ENCODE results near the gene OR1A2. TPM values are rescaled to one million over a fixed set of nuclear protein-coding genes. Genes with fewer than 3 reads are reported as not detected.
"Not testable (repeated sequence)": the region's sequence is repeated elsewhere in the genome, so short reads cannot be mapped to it uniquely, and the experiment has no call there.

The OR1A2 gene, protein sequence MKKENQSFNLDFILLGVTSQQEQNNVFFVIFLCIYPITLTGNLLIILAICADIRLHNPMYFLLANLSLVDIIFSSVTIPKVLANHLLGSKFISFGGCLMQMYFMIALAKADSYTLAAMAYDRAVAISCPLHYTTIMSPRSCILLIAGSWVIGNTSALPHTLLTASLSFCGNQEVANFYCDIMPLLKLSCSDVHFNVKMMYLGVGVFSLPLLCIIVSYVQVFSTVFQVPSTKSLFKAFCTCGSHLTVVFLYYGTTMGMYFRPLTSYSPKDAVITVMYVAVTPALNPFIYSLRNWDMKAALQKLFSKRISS
- total RNA-seq = not detected in 2 replicates

DNA sequence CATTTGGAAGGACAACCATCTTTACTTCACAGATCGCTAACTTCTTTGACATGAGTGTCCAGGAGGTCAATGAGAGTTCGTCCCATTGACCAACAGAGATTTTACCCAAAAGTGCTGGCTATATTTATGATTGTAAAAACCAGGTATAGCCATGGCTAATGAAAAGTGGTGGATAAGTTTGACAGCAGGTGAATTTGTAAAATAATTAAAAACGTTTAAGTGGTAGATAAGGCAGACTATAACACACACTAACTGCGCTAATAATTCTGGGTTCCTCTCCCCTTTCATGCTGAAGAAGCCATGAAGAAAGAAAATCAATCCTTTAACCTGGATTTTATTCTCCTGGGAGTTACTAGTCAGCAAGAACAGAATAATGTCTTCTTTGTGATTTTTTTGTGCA is at the start of gene OR1A2:
Gene OR1A2, plus strand, starts transcription at position 301 of the 400 bp plus-strand sequence. Its CDS starts 0 bp downstream, at position 301.
- DNase-seq (ENCODE audit: low read depth, low spot score) = no peak

DNA sequence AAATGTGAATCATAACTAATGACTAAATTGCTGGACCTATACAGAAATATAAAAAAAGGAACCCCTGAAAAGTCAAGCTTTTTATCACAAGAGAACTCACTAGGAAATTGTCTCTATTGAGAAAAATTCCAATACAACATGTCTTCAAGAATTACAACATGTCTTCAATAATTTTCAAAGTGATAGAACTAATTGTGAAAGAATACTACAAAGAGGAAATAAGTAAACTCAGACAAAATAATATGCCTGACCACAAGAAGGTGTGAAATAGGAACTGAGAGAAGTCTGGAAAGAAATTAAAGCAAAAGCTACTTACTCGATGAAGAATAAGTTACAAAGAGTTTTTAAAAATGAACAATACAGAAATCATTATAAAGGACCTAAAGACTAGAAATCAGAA is 40.1 kb upstream of the OR1A2 start:
- no peak for DNase-seq (ENCODE audit: low read depth, low spot score)

DNA sequence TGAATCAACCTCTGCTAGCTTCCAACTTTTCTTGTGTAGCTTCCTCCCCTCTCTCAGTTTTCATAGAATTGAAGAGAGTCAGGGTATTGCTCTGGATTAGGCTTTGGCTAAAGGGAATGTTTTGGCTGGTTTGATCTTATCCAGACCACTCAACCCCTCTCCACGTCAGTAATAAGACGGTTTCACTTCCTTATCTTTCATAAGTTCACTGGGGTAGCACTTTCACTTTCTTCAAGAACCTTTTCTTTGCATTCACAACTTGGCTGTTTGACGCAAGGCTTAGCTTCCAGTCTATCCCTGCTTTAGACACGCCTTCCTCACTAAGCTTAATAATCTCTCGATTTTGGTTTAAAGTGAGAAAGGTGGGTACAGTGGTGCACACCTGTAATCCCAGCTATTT is 29.7 kb upstream of the OR1A2 start:
- no peak for DNase-seq (ENCODE audit: low read depth, low spot score)

DNA sequence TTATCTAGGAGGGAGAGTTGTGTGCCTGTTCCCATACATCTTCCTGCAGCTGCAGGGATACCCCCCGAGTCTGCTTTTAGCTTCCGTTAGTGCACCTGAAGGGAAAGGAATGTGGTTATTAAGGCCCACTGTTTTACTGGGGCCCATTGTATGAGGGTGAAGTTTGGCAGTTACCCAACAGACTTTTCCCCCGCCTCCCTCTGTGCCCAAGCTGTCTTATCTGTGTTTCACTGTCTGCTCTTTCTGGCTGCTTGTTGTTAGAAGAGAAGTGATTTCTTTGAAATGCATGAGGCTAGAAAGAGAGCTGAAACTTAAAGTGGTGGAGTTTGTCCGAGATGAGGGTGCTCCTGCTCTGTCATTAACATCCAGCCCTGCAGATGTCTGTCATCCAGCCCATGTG is 7.4 kb upstream of the OR1A2 start:
- DNase-seq (ENCODE audit: low read depth, low spot score) = no peak

DNA sequence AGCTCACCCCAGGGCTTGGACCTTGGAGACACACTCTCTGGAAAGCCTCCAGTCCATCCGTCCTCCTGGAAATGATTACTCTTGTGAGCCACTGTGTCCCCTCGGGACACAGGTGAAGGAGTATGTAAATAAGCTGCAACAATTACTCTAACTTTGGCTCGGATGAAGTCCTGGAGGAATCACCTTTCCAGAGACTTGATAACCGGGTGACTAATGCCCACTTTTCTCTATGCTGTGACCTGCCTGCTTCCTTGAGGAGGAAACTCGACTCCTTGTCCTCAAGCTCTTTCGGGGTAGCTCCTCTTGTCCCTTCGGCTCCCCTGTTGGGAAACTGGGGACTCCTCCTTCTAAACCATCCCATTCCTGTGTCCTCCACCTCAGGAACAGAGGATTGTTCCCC is 10.0 kb downstream of the OR1A2 start, which contains the start of gene OR1A1:
Gene OR1A1, plus strand, starts transcription at position 301 of the 400 bp plus-strand sequence. CDS start 7,954 bp downstream, outside the sequence.
- DNase-seq (ENCODE audit: low read depth, low spot score) = no peak

DNA sequence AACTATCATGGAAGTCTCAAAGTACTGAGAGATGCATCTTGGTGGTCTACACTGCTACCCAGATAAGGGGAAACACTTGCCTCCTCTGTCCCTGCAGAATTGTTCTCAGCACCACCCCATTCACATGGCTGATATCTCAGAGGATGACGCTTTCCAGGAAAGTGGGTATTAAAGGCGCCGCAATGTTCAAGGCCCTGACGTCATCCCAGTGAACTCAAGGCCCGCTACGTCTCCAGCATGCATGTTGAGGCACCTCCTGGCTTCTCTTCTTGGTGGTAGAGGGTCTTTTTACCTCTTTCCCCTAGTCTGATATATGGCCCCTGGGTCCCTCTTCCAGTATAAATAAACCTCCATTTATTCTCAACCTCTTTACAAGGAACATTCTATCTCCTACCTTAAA is 11.2 kb downstream of the OR1A2 start:
- no peak for DNase-seq (ENCODE audit: low read depth, low spot score)

DNA sequence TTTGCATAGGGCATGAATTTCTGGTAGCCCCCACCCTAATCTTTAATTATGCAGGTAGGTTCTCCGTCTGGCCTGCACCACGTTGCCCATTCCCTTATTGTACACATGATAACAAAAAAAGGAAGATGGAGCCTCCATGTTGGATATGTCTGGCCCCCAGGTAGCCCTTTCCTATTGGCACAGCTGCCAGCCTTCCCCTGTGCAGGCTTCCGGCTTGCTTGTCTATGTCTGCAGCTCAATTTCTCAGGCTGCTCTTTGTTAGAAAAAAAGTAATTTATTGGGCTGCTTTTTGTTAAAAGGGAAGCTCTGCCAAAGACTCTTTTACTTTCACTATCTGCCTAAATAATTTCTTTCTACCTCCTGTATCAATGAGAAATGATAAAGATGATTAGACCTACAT is 15.7 kb downstream of the OR1A2 start:
- DNase-seq (ENCODE audit: low read depth, low spot score) = no peak

DNA sequence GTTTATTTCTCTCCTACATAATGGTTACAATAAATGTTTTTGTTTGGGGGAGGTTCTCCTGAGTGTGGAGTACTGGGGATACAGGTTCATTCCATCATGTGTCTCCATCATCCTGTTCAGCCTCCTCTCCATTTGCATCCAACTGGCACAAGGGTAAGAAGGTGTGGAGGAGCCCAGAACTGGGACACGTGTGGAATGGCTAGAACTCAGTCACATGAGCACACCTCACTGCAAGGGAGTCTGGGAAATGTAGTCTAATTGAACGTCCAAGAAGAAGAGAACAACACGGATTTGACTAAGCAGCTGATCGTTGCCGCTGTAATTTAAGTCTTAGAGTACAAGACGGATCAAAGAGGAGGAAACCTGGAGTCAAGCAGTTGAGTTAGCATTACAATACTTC is 16.3 kb downstream of the OR1A2 start:
- DNase-seq (ENCODE audit: low read depth, low spot score) = no peak

DNA sequence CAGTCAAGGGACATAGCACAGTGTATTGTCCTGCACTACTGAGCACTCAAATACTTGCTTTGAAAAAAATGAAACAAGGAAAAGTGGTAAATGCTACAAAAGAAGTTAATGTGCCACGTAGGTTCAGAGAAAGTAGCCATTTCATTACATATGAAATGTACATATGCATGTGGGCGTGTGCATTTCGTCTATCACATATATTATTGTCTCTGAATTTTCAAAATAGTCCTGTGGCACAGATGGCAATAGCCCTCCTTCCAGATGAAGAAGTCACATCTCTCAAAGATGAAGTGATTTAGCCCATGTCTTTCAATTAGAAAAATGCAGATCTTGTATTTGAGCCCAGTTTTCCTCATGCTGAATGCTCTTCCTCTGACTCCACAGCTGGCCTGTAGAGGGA is 22.7 kb downstream of the OR1A2 start:
- DNase-seq (ENCODE audit: low read depth, low spot score) = not testable (repeated sequence)

DNA sequence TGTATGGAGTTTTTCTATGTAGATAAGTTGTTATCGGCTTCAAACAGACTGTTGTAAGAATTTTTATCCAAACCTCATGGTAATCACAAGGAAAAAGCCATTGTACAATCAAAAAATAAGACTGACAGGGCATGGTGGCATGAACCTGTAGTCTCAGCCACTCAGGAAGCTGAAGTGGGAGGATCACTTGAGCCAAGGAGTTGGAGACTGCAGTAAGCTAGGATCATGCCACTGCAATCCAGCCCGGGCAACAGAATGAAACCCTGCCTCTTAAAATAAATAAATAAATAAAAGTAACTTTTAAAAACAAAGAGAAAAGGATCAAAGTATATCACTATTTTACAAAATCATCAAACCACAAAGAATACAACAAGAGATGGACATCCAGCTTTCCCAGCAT is 24.5 kb downstream of the OR1A2 start:
- no peak for DNase-seq (ENCODE audit: low read depth, low spot score)

DNA sequence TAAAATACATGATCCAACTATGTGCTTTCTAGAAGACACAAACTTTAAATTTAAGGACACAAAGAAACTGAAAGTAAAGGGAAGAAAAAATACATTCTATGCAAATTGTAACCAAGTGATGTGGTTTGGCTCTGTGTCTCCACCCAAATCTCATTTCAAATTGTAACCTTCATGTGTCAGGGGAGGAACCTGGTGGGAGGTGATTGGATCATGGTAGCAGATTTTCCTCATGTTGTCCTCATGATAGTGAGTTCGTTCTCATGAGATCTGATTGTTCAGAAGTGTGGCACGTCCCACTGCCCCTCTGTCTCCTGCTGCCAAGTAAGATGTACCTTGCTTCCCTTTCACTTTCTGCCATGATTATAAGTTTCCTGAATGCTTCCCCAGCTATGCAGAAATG is 25.2 kb downstream of the OR1A2 start:
- no peak for DNase-seq (ENCODE audit: low read depth, low spot score)

DNA sequence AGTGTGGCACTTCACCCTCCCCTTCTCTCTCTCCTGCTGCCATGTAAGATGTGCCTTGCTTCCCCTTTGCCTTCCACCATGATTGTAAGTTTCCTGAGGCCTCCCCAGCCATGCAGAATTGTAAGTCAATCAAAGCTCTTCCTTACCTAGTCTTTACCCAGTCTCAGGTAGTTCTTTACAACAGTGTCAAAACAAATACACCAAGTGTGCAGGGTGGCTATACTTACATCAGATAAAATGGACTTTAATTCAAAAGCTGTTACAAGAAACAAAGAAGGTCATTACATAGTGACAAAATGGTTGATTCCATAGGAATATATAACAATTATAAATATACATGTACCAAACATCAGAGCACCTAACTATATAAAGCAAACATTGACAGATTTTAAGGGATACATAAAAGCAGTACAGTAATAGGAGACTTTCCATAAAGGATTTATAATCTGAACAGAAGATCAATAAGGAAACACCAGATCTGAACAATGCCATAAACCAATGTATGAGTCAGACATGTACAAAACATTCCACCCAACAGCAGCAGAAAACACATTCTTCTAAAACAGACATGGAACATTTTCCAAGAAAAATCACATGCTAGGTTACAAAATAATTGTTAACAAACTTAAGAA is 27.5 kb downstream of the OR1A2 start:
- not testable (repeated sequence) for DNase-seq (ENCODE audit: low read depth, low spot score)

DNA sequence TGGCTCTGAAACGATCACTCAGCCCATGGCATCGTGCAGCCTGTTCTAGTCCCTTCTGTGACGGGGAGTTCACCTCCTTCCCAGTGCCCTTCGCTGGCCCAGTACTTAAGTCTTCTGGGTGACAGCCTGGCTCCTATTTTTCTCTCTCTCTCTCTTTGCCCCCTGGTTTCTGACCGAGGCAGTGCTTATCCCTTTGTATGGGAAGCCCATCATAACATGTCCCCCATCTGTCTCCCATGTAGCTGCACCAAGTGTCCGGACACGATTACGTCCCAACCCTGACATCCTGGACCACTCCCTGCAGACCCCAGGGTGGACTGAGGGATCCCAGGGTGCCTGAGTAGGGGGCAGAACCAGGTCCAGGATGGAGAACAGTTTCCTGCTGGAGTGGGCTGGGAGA is 35.0 kb downstream of the OR1A2 start:
- not testable (repeated sequence) for DNase-seq (ENCODE audit: low read depth, low spot score)

DNA sequence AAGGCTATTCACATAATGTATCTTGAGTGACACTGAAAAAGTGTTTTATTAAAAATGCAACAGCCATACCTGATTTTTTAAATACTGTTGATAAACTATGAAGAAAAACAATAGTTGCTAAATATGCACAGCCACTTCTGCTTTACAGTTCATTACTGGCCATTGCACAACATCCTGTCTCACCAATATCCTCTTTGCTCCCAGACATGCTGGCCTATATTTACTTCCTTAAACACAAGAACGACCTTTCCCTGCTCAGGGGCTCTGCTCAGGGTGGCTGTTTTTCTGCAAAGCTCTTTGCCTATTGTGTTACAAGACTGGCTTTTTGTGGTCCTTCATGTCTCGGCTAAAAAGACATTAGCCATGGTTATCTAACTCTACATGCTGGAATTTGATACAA is 41.4 kb downstream of the OR1A2 start:
- not testable (repeated sequence) for DNase-seq (ENCODE audit: low read depth, low spot score)

DNA sequence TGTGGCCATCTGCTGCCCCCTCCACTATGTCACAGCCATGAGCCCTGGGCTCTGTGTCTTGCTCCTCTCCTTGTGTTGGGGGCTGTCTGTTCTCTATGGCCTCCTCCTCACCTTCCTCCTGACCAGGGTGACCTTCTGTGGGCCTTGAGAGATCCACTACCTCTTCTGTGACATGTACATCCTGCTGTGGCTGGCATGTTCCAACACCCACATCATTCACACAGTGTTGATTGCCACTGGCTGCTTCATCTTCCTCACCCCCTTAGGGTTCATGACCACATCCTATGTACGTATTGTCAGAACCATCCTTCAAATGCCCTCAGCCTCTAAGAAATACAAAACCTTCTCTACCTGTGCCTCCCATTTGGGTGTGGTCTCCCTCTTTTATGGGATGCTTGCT is 43.7 kb downstream of the OR1A2 start:
- not testable (repeated sequence) for DNase-seq (ENCODE audit: low read depth, low spot score)

DNA sequence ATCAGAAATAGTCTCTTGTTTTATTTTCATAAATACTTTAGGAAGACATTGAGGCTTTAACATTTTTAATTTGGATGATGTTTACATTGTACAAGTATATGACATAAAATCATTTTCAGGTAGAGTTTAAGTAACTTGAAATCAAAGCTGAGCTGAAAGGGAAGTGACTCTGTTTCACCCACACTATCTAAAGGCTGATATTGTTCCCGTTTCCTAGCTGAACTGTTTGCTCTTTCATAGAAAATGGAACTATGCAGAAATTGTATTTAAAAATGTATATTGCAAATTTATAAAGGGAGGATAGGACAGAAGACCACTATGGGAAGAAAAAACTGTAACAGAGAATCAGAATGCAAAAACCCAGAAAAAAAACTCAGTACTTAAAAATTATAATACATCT is 47.5 kb downstream of the OR1A2 start:
- DNase-seq (ENCODE audit: low read depth, low spot score) = not testable (repeated sequence)

Other genes with a start within 250 kb of the OR1A2 start
- not detected in 2 replicates for gene OR1D5, start 133.9 kb upstream of the OR1A2 start, total RNA-seq
- gene OR1D2, start 93.1 kb upstream of the OR1A2 start, total RNA-seq = not detected in 2 replicates
- gene OR1G1, start 70.0 kb upstream of the OR1A2 start, total RNA-seq = not detected in 2 replicates
- gene OR1A1, start 10.1 kb downstream of the OR1A2 start, total RNA-seq = not detected in 2 replicates
- not detected in 2 replicates for gene OR3A1, start 100.8 kb downstream of the OR1A2 start, total RNA-seq
- gene OR3A2, start 188.8 kb downstream of the OR1A2 start, total RNA-seq = not detected in 2 replicates
- gene OR1E1, start 200.9 kb downstream of the OR1A2 start, total RNA-seq = not detected in 2 replicates
- gene OR3A3, start 213.9 kb downstream of the OR1A2 start, total RNA-seq = not detected in 2 replicates
- gene OR1E2, start 236.3 kb downstream of the OR1A2 start, total RNA-seq = not detected in 2 replicates

All from pulmonary artery endothelial cell (primary cell).